Ishikawa (cell line): Measurements from ENCODE around the gene MRFAP1L1.

Experiments used
- CEBPB ChIP-seq: IDR thresholded peaks from 2 replicates; pipeline ENCODE4 v1.6.1; 2012
- CREB1 ChIP-seq: IDR thresholded peaks from 2 replicates; pipeline ENCODE4 v1.6.1; 2012; ENCODE audit warnings: low read depth
- EGR1 ChIP-seq: IDR thresholded peaks from 2 replicates; pipeline ENCODE4 v1.6.1; 2012
- EP300 ChIP-seq: IDR thresholded peaks from 2 replicates; pipeline ENCODE4 v1.6.1; 2012; ENCODE audit warnings: borderline replicate concordance
- FOXM1 ChIP-seq: IDR thresholded peaks from 2 replicates; pipeline ENCODE4 v1.6.1; 2012; ENCODE audit warnings: low read depth, borderline replicate concordance
- MAX ChIP-seq: IDR thresholded peaks from 2 replicates; pipeline ENCODE4 v1.6.1; 2012
- NFIC ChIP-seq: IDR thresholded peaks from 2 replicates; pipeline ENCODE4 v1.6.1; 2012
- RAD21 ChIP-seq: IDR thresholded peaks from 2 replicates; pipeline ENCODE4 v1.6.1; 2012; ENCODE audit warnings: low read depth
- REST ChIP-seq: IDR thresholded peaks from 2 replicates; pipeline ENCODE4 v1.6.1; 2012; ENCODE audit warnings: low read depth, mild to moderate bottlenecking
- TAF1 ChIP-seq: IDR thresholded peaks from 2 replicates; pipeline ENCODE4 v1.6.1; 2012; ENCODE audit warnings: low read depth, mild to moderate bottlenecking
- TCF12 ChIP-seq: IDR thresholded peaks from 2 replicates; pipeline ENCODE4 v1.6.1; 2012; ENCODE audit warnings: low read depth
- TEAD4 ChIP-seq: IDR thresholded peaks from 2 replicates; pipeline ENCODE4 v1.6.1; 2012
- USF1 ChIP-seq: IDR thresholded peaks from 2 replicates; pipeline ENCODE4 v1.6.1; 2012
- YY1 ChIP-seq: IDR thresholded peaks from 2 replicates; pipeline ENCODE4 v1.6.1; 2012; ENCODE audit warnings: low read depth
- ZBTB7A ChIP-seq: IDR thresholded peaks from 2 replicates; pipeline ENCODE4 v1.6.1; 2012; ENCODE audit warnings: low read depth

Gene MRFAP1L1

GRCh38 chr4:6665320-6665654 is 44.4 kb downstream of the MRFAP1L1 start:
- TF ChIP-seq NFIC, result no peak
- TF ChIP-seq EP300, result no peak
- TF ChIP-seq EGR1, result no peak
- TF ChIP-seq TCF12, result no peak
- TF ChIP-seq ZBTB7A, result no peak
- TF ChIP-seq REST, result no peak
- TF ChIP-seq CEBPB, result no peak
- TF ChIP-seq RAD21, result no peak
- no peak for TF ChIP-seq YY1
- no peak for TF ChIP-seq FOXM1
- no peak for TF ChIP-seq USF1
- TF ChIP-seq TAF1, result no peak
- no peak for TF ChIP-seq TEAD4
- no peak for TF ChIP-seq CREB1

- TF ChIP-seq REST (no peak), MAX (no peak)
Measured at GRCh38 chr4:6663596-6664393, 45.9 kb downstream of the MRFAP1L1 start.

GRCh38 chr4:6662591-6662990 is 47.1 kb downstream of the MRFAP1L1 start:
- TF ChIP-seq FOXM1, result no peak
- TF ChIP-seq TCF12, result no peak
- no peak for TF ChIP-seq REST
- no peak for TF ChIP-seq RAD21
- no peak for TF ChIP-seq USF1
- TF ChIP-seq NFIC, result no peak
- no peak for TF ChIP-seq CREB1
- TF ChIP-seq TEAD4, result no peak
- TF ChIP-seq ZBTB7A, result no peak
- no peak for TF ChIP-seq TAF1
- no peak for TF ChIP-seq EGR1
- TF ChIP-seq YY1, result no peak
- no peak for TF ChIP-seq CEBPB
- TF ChIP-seq EP300, result no peak

- TF ChIP-seq EGR1 (peak; percentile 49; the same call in 1 of the 2 replicates), EP300 (no peak), TEAD4 (no peak), YY1 (no peak)
Measured at GRCh38 chr4:6660430-6660829, 49.2 kb downstream of the MRFAP1L1 start.

GRCh38 chr4:6659897-6660296 is 49.8 kb downstream of the MRFAP1L1 start:
- TF ChIP-seq FOXM1 (no peak), CEBPB (no peak), EP300 (no peak), USF1 (no peak), CREB1 (no peak), EGR1 (no peak), NFIC (no peak), TAF1 (no peak), MAX (no peak), REST (no peak), TEAD4 (no peak), TCF12 (no peak), ZBTB7A (no peak), RAD21 (no peak), YY1 (no peak)
